Measurements from ENCODE around the gene TRAPPC5. TPM values are rescaled to one million over a fixed set of nuclear protein-coding genes. Genes with fewer than 3 reads are reported as not detected.

The TRAPPC5 gene
- total RNA-seq, 1 experiment from 2014 or later, result 124 TPM

DNA sequence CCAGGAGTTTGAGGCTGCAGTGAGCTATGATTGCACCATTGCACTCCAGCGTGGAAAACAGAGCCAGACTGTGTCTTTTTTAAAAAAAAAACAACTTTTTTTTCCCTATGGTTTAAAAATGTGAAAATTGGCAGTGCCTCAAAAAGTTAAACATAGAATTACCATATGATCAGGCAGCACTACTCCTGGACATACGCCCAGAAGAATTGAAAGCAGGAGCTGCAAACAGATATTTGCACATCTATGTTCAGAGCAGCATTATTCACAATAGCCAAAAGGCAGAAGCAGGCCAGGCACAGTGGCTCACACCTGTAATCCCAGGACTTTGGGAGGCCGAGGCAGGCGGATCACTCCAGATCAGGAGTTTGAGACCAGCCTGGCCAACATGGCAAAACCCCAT lies 15.6 kb upstream of the TRAPPC5 start (continued):
- TF ChIP-seq, protein P1, sequence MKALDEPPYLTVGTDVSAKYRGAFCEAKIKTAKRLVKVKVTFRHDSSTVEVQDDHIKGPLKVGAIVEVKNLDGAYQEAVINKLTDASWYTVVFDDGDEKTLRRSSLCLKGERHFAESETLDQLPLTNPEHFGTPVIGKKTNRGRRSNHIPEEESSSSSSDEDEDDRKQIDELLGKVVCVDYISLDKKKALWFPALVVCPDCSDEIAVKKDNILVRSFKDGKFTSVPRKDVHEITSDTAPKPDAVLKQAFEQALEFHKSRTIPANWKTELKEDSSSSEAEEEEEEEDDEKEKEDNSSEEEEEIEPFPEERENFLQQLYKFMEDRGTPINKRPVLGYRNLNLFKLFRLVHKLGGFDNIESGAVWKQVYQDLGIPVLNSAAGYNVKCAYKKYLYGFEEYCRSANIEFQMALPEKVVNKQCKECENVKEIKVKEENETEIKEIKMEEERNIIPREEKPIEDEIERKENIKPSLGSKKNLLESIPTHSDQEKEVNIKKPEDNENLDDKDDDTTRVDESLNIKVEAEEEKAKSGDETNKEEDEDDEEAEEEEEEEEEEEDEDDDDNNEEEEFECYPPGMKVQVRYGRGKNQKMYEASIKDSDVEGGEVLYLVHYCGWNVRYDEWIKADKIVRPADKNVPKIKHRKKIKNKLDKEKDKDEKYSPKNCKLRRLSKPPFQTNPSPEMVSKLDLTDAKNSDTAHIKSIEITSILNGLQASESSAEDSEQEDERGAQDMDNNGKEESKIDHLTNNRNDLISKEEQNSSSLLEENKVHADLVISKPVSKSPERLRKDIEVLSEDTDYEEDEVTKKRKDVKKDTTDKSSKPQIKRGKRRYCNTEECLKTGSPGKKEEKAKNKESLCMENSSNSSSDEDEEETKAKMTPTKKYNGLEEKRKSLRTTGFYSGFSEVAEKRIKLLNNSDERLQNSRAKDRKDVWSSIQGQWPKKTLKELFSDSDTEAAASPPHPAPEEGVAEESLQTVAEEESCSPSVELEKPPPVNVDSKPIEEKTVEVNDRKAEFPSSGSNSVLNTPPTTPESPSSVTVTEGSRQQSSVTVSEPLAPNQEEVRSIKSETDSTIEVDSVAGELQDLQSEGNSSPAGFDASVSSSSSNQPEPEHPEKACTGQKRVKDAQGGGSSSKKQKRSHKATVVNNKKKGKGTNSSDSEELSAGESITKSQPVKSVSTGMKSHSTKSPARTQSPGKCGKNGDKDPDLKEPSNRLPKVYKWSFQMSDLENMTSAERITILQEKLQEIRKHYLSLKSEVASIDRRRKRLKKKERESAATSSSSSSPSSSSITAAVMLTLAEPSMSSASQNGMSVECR (CRISPR knock-in tag; IDR thresholded peaks at IDR 0.05; ENCODE audit: borderline replicate concordance), result no peak
- TF ChIP-seq ERG (CRISPR knock-in tag; IDR thresholded peaks at IDR 0.05), result no peak
- no peak for TF ChIP-seq E2F5 (CRISPR knock-in tag; IDR thresholded peaks at IDR 0.05)
- TF ChIP-seq ZBTB21 (CRISPR knock-in tag; IDR thresholded peaks at IDR 0.05; ENCODE audit: borderline replicate concordance), result no peak
- TF ChIP-seq GTF2I (CRISPR knock-in tag; conservative IDR thresholded peaks at IDR 0.05), result no peak
- TF ChIP-seq, protein P2, sequence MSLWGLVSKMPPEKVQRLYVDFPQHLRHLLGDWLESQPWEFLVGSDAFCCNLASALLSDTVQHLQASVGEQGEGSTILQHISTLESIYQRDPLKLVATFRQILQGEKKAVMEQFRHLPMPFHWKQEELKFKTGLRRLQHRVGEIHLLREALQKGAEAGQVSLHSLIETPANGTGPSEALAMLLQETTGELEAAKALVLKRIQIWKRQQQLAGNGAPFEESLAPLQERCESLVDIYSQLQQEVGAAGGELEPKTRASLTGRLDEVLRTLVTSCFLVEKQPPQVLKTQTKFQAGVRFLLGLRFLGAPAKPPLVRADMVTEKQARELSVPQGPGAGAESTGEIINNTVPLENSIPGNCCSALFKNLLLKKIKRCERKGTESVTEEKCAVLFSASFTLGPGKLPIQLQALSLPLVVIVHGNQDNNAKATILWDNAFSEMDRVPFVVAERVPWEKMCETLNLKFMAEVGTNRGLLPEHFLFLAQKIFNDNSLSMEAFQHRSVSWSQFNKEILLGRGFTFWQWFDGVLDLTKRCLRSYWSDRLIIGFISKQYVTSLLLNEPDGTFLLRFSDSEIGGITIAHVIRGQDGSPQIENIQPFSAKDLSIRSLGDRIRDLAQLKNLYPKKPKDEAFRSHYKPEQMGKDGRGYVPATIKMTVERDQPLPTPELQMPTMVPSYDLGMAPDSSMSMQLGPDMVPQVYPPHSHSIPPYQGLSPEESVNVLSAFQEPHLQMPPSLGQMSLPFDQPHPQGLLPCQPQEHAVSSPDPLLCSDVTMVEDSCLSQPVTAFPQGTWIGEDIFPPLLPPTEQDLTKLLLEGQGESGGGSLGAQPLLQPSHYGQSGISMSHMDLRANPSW (CRISPR knock-in tag; conservative IDR thresholded peaks at IDR 0.05; ENCODE audit: low read depth), result no peak
- TF ChIP-seq, protein P3, sequence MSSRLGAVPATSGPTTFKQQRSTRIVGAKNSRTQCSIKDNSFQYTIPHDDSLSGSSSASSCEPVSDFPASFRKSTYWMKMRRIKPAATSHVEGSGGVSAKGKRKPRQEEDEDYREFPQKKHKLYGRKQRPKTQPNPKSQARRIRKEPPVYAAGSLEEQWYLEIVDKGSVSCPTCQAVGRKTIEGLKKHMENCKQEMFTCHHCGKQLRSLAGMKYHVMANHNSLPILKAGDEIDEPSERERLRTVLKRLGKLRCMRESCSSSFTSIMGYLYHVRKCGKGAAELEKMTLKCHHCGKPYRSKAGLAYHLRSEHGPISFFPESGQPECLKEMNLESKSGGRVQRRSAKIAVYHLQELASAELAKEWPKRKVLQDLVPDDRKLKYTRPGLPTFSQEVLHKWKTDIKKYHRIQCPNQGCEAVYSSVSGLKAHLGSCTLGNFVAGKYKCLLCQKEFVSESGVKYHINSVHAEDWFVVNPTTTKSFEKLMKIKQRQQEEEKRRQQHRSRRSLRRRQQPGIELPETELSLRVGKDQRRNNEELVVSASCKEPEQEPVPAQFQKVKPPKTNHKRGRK (CRISPR knock-in tag; IDR thresholded peaks at IDR 0.05; ENCODE audit: borderline replicate concordance), result no peak

DNA sequence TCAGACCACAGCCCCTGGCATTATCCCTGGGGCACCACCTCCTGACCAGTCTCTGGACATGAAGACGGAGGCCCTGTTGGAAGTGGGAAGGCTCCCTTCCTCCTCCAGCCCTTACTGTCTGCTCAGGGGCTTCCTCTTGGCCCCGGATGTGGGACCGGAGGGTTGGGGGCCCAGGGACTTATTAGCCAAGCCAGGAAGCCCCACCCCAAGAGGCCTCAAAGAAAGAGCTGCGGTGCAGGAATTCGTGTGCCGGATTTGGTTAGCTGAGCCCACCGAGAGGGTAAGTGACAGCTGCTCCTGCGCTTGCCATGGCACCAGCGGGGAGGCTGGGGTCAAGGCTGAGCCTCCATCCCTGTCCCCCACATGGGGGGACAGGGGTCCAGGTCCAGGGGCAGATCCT lies 11.8 kb upstream of the TRAPPC5 start, which contains the start of gene RETN:
TSS of gene RETN (plus strand) at position 208 of the 400 bp plus-strand sequence. CDS start 278 bp downstream, outside the sequence.
- Mint-ChIP-seq H3K4me3 (peak within 1 kb of the TSS; percentile 86), H3K4me1 (peaks cover 9% of the 10 kb centered on the region), H3K27me3 (ENCODE audit: low read depth) (peaks cover 82% of the 10 kb centered on the region), H3K36me3 (no peaks in the 10 kb centered on the region), H3K27ac (no peak within 1 kb of the TSS), H3K9me3 (peaks cover 1% of the 10 kb centered on the region)
- ATAC-seq, result no peak
- POLR2A ChIA-PET, result interaction anchor here (0.5 kb wide), 1 partner anchor 116 kb away, joined by 3 read pairs; no protein-coding TSS in a partner anchor
- no peak for DNase-seq (ENCODE audit: low spot score)
- CTCF ChIA-PET, result interaction anchor here (3.1 to 5.5 kb wide), 2 partner anchors 12 to 101 kb away, joined by 31 to 57 read pairs; partner anchors contain the start of gene TRAPPC5
- TF ChIP-seq TP53 (CRISPR knock-in tag; IDR thresholded peaks at IDR 0.05), result no peak
- TF ChIP-seq, protein P4, sequence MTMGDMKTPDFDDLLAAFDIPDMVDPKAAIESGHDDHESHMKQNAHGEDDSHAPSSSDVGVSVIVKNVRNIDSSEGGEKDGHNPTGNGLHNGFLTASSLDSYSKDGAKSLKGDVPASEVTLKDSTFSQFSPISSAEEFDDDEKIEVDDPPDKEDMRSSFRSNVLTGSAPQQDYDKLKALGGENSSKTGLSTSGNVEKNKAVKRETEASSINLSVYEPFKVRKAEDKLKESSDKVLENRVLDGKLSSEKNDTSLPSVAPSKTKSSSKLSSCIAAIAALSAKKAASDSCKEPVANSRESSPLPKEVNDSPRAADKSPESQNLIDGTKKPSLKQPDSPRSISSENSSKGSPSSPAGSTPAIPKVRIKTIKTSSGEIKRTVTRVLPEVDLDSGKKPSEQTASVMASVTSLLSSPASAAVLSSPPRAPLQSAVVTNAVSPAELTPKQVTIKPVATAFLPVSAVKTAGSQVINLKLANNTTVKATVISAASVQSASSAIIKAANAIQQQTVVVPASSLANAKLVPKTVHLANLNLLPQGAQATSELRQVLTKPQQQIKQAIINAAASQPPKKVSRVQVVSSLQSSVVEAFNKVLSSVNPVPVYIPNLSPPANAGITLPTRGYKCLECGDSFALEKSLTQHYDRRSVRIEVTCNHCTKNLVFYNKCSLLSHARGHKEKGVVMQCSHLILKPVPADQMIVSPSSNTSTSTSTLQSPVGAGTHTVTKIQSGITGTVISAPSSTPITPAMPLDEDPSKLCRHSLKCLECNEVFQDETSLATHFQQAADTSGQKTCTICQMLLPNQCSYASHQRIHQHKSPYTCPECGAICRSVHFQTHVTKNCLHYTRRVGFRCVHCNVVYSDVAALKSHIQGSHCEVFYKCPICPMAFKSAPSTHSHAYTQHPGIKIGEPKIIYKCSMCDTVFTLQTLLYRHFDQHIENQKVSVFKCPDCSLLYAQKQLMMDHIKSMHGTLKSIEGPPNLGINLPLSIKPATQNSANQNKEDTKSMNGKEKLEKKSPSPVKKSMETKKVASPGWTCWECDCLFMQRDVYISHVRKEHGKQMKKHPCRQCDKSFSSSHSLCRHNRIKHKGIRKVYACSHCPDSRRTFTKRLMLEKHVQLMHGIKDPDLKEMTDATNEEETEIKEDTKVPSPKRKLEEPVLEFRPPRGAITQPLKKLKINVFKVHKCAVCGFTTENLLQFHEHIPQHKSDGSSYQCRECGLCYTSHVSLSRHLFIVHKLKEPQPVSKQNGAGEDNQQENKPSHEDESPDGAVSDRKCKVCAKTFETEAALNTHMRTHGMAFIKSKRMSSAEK (CRISPR knock-in tag; IDR thresholded peaks at IDR 0.05; ENCODE audit: borderline replicate concordance), result no peak
- no peak for TF ChIP-seq ZNF138 (CRISPR knock-in tag; conservative IDR thresholded peaks at IDR 0.05)
- TF ChIP-seq, protein P5, sequence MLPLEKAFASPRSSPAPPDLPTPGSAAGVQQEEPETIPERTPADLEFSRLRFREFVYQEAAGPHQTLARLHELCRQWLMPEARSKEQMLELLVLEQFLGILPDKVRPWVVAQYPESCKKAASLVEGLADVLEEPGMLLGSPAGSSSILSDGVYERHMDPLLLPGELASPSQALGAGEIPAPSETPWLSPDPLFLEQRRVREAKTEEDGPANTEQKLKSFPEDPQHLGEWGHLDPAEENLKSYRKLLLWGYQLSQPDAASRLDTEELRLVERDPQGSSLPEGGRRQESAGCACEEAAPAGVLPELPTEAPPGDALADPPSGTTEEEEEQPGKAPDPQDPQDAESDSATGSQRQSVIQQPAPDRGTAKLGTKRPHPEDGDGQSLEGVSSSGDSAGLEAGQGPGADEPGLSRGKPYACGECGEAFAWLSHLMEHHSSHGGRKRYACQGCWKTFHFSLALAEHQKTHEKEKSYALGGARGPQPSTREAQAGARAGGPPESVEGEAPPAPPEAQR (CRISPR knock-in tag; IDR thresholded peaks at IDR 0.05), result no peak
- TF ChIP-seq, protein P6, sequence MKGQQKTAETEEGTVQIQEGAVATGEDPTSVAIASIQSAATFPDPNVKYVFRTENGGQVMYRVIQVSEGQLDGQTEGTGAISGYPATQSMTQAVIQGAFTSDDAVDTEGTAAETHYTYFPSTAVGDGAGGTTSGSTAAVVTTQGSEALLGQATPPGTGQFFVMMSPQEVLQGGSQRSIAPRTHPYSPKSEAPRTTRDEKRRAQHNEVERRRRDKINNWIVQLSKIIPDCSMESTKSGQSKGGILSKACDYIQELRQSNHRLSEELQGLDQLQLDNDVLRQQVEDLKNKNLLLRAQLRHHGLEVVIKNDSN (CRISPR knock-in tag; IDR thresholded peaks at IDR 0.05), result no peak
- TF ChIP-seq NR3C1 (CRISPR knock-in tag; conservative IDR thresholded peaks at IDR 0.05; ENCODE audit: low read depth), result no peak
- no peak for TF ChIP-seq ZNF423 (CRISPR knock-in tag; IDR thresholded peaks at IDR 0.05)
- no peak for TF ChIP-seq ELF4 (CRISPR knock-in tag; IDR thresholded peaks at IDR 0.05; ENCODE audit: low read depth)
- TF ChIP-seq, protein P7, sequence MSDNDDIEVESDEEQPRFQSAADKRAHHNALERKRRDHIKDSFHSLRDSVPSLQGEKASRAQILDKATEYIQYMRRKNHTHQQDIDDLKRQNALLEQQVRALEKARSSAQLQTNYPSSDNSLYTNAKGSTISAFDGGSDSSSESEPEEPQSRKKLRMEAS (CRISPR knock-in tag; IDR thresholded peaks at IDR 0.05), result no peak
